ENCODE measurements around the gene GNG12. TPM values are rescaled to one million over a fixed set of nuclear protein-coding genes. Genes with fewer than 3 reads are reported as not detected.

GNG12 gene
- total and polyA plus RNA-seq, 10 donors: 15.2 to 102 (median 76.2) TPM

DNA sequence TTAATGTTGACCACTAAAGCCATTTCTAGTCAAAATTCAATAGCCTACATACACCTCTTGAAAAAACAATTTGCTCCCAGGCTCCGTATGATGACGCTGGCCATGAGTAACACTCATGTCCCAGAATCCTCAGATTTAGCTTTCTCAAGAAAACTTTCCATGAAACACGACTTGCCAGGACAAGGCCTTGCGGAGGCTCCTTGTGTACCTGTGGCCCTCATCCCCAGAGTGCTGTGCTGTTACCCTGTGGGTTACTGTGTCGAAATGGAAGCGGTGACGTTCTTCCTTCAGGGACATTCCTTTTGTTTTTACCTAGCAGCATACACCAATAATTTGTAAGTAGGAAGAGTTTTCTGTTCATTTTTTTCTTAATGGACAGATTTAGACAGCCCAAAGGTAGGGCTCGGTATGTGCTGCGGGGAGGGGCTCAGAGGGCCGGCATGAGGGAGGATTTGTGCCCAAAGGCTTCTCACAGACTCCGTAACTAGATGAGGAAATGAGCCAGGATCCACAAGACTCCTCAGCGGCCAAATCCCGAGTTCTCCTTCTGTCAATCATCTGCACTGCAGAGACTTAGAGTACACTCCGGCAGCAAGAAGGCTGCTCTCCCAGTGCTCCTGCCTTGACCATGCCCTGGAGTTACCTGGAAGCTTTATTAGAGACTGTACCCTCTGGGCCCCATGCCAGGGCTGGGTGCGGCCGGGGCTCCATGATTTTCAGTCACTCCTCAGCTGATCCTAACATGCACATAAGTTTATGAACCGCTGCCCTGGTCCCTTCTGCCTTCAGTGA, 17.8 kb downstream of the GNG12 start:
- DNase-seq: no peak
- H3K4me1 ChIP-seq: peaks cover 0 to 64% (median 16%) of the 10 kb centered on the region in 6 donors
- intact Hi-C loops (cut with DNase I; ENCODE audit: low total_unique reads): no loop called here
- H3K4me3 ChIP-seq: no peak overlapping the region
- H3K9me3 ChIP-seq: peaks cover 0 to 10% (median 0%) of the 10 kb centered on the region in 8 donors
- no peaks in the 10 kb centered on the region for H3K27me3 ChIP-seq (replicated peaks in 1 of 7)
- H3K36me3 ChIP-seq: peaks cover 0 to 3% (median 0%) of the 10 kb centered on the region in 6 donors
- no peak for TF ChIP-seq POLR2A (IDR thresholded peaks at IDR 0.05)
- no peak for TF ChIP-seq POLR2AphosphoS5 (IDR thresholded peaks at IDR 0.05)
- TF ChIP-seq, protein P1, sequence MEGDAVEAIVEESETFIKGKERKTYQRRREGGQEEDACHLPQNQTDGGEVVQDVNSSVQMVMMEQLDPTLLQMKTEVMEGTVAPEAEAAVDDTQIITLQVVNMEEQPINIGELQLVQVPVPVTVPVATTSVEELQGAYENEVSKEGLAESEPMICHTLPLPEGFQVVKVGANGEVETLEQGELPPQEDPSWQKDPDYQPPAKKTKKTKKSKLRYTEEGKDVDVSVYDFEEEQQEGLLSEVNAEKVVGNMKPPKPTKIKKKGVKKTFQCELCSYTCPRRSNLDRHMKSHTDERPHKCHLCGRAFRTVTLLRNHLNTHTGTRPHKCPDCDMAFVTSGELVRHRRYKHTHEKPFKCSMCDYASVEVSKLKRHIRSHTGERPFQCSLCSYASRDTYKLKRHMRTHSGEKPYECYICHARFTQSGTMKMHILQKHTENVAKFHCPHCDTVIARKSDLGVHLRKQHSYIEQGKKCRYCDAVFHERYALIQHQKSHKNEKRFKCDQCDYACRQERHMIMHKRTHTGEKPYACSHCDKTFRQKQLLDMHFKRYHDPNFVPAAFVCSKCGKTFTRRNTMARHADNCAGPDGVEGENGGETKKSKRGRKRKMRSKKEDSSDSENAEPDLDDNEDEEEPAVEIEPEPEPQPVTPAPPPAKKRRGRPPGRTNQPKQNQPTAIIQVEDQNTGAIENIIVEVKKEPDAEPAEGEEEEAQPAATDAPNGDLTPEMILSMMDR (IDR thresholded peaks at IDR 0.05 in 8 of 11, conservative IDR thresholded peaks at IDR 0.05 in 3 of 11): no peak
- H3K27ac ChIP-seq: peak overlapping the region in 7 of 8 donors; percentile 25 to 82 (median 59)
- 76 to 86% (median 82%) methylated on average over 17 of the region's 17 CpGs for WGBS, 5 donors

DNA sequence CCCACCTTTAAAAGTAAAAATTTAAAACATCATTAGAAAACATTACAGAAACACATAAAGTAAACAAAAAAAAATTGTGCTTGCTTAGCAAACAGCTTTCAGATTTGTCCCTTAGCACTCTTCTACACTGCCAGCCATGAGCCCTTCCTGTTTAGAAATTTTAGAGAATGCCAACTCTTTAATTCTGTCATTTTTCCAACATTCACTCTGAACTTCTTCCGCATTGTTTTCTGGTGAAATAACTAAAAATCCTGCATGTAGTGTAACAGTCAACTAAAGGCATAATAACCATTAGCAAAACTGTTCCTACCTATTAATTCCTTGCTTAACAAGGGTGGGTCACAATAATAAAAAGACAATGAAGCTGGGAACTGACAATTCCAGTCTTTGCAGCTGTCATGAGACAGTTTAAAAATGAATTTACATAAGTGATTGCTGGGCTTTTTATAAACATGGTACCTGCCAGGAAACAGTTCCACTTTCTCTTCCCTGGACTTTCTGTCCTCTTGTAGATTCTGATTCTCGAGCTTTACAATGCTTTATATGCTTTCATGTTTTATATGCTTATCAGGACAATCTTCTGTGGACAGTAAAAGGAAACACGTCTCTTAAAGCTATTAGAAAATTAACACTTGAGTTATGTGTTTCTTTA, 19.0 kb downstream of the GNG12 start:
- peaks cover 0 to 10% (median 0%) of the 10 kb centered on the region in 8 donors for H3K9me3 ChIP-seq
- peak overlapping the region in 7 of 8 donors; percentile 25 to 82 (median 59) for H3K27ac ChIP-seq
- peaks cover 0 to 59% (median 16%) of the 10 kb centered on the region in 6 donors for H3K4me1 ChIP-seq
- no peak overlapping the region for H3K4me3 ChIP-seq
- WGBS, 5 donors: 34 to 51% (median 42%) methylated on average over 3 of the region's 3 CpGs
- H3K36me3 ChIP-seq: peaks cover 0 to 3% (median 0%) of the 10 kb centered on the region in 6 donors
- no peak for DNase-seq
- H3K27me3 ChIP-seq (replicated peaks in 1 of 7): no peaks in the 10 kb centered on the region
- intact Hi-C loops (cut with DNase I; ENCODE audit: low total_unique reads): no loop called here
- TF ChIP-seq, protein P1 (IDR thresholded peaks at IDR 0.05 in 8 of 11, conservative IDR thresholded peaks at IDR 0.05 in 3 of 11): no peak
- no peak for TF ChIP-seq POLR2A (IDR thresholded peaks at IDR 0.05)
- TF ChIP-seq POLR2AphosphoS5 (IDR thresholded peaks at IDR 0.05): no peak

DNA sequence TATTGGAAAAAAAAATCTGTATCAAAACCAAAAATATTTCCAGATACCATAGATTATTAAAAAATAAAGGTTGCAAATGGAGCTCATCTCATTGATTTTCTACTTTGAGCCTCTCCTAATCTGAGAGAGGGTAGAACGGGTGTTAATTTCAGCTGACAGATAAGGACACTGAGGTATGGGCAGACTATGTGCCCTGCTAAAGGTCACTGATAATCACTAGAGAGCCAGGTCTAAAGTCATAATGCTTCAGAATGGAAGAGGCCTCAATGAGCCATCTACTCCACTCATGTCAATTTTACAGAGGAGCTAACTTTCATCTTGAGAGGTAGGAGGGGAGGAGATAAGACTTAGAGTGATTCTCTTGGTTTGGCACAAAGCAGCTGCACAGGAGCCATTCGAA, 21.0 kb downstream of the GNG12 start:
- peak overlapping the region in 7 of 8 donors; percentile 3 to 82 (median 27) for H3K27ac ChIP-seq
- 74 to 95% (median 82%) methylated on average over 2 of the region's 2 CpGs for WGBS, 5 donors
- peaks cover 0 to 10% (median 0%) of the 10 kb centered on the region in 8 donors for H3K9me3 ChIP-seq
- no peak overlapping the region for H3K4me3 ChIP-seq
- H3K4me1 ChIP-seq: peaks cover 0 to 62% (median 16%) of the 10 kb centered on the region in 6 donors
- no peak for TF ChIP-seq POLR2AphosphoS5 (IDR thresholded peaks at IDR 0.05)
- TF ChIP-seq, protein P1 (IDR thresholded peaks at IDR 0.05 in 8 of 11, conservative IDR thresholded peaks at IDR 0.05 in 3 of 11): no peak
- no peak for TF ChIP-seq POLR2A (IDR thresholded peaks at IDR 0.05)
- H3K36me3 ChIP-seq: peaks cover 0 to under 1% (median 0%) of the 10 kb centered on the region in 6 donors
- no peak for DNase-seq
- intact Hi-C loops (cut with DNase I; ENCODE audit: low total_unique reads): no loop called here
- no peaks in the 10 kb centered on the region for H3K27me3 ChIP-seq (replicated peaks in 1 of 7)

DNA sequence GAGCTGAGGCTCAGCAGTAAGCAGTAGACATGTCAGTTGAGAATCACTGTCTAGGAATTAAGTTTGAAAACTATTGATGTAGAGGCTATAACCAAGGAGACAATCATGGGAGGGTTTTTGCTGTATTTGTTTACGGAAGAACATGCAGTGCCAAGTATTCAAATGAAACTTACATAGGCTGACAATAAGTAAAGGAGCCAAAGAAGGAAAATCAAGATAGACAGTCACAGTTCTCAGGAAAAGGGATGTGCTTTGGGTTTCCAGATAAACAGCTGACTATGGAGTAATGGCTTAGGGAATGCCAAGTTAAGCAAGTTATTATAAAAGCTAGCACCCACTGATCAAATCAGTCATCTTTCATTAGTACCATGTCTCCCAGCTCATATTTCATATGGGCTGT, 21.5 kb downstream of the GNG12 start:
- Histone ChIP-seq H3K36me3 (no peaks in the 10 kb centered on the region), H3K9me3 (peaks cover 0 to 5% (median 0%) of the 10 kb centered on the region in 8 donors), H3K4me3 (no peak overlapping the region), H3K4me1 (peaks cover 0 to 62% (median 16%) of the 10 kb centered on the region in 6 donors), H3K27ac (peak overlapping the region in 6 of 8 donors; percentile 3 to 82 (median 23)), H3K27me3 (replicated peaks in 1 of 7) (no peaks in the 10 kb centered on the region)
- DNase-seq: no peak
- TF ChIP-seq POLR2A (IDR thresholded peaks at IDR 0.05) (no peak), POLR2AphosphoS5 (IDR thresholded peaks at IDR 0.05) (no peak)
- TF ChIP-seq, protein P1 (IDR thresholded peaks at IDR 0.05 in 8 of 11, conservative IDR thresholded peaks at IDR 0.05 in 3 of 11): no peak
- intact Hi-C loops (cut with DNase I; ENCODE audit: low total_unique reads): no loop called here
- WGBS, 5 donors: 57 to 75% (median 73%) methylated on average over 1 of the region's 1 CpG
